AG04450 (cell line): ENCODE data around the gene TPBGL. TPM values are rescaled to one million over a fixed set of nuclear protein-coding genes. Genes with fewer than 3 reads are reported as not detected.

Experiments used
- CTCF ChIA-PET: fragments of 300-600, 350-600 bp; formaldehyde crosslinking; extraction: SDS; loops from one replicate; lab custom pipeline; 2022; ENCODE audit warnings: antibody characterized with exemption, inconsistent platforms; lab: Charles Lee
- POLR2A ChIA-PET: fragments of 350-600 bp; formaldehyde crosslinking; extraction: SDS; loops from one replicate; lab custom pipeline; 2021; ENCODE audit warnings: antibody characterized with exemption, inconsistent platforms; lab: Yijun Ruan, JAX
- DNase-seq: peaks from one replicate; pipeline ENCODE4 v3.0.0-alpha.2; 2011; ENCODE audit warnings: low read depth, low spot score
- H3K27ac ChIP-seq: one replicate; pipeline ENCODE4 v1.5.1; 2012; ENCODE audit warnings: low read depth, low read length, control low read depth
- H3K27me3 ChIP-seq: one replicate; pipeline ENCODE4 v1.6.0; 2012; ENCODE audit warnings: low read length; ENCODE audit not compliant: control insufficient read depth, insufficient read depth
- H3K4me3 ChIP-seq: 2 replicates; pipeline ENCODE4 v1.5.1; 2011; ENCODE audit warnings: mild to moderate bottlenecking, low read depth, low read length, control low read depth
- H3K9me3 ChIP-seq: 2 replicates; pipeline ENCODE4 v1.5.1; 2012; ENCODE audit warnings: low read length; ENCODE audit not compliant: control insufficient read depth, insufficient read depth
- CTCF ChIP-seq: IDR thresholded peaks from 2 replicates; pipeline ENCODE4 v1.5.1; 2011; ENCODE audit warnings: low read depth, low read length, control low read depth, inconsistent platforms
- polyA plus RNA-seq: library from polyadenylated mRNA; depleted of rRNA; stranded (reverse); fragments of >200 nt; gene quantifications from 2 replicates; pipeline ENCODE4 v1.2.3, GENCODE V29; 2011

The TPBGL gene
- polyA plus RNA-seq, 1 experiment, result not detected

GRCh38 chr11:75202195-75202594 lies 38.4 kb upstream of the TPBGL start:
- peaks cover 38% of the 10 kb centered on the region for H3K27me3 ChIP-seq
- CTCF ChIA-PET, result interaction anchor here (8.0 kb wide), 1 partner anchor 60 kb away, joined by 216 read pairs; no protein-coding TSS in a partner anchor
- no peak for TF ChIP-seq CTCF
- H3K27ac ChIP-seq, result no peak overlapping the region
- H3K4me3 ChIP-seq, result no peak overlapping the region
- POLR2A ChIA-PET, result no interaction called here
- no peaks in the 10 kb centered on the region for H3K9me3 ChIP-seq
- no peak for DNase-seq

DNA sequence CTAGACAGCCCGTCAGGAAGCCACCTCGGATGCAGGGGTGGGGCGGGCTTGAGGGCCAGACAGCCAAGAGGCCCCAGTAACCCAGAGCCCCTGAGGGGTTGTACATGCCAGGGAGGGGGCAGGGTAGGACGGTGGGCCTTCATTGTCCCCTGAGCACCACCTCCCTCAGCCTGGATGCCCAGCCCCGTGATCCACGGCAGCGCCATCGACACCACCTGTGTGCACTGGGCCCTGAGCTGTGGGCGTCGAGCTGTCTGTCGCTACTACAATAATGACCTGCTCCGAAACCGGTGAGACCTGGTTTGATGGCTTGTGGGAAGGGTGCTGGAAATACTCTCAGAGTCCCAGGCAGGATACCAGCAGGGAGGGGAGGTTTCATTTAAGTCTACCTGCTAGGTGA lies 37.4 kb upstream of the TPBGL start:
- H3K27me3 ChIP-seq, result peaks cover 38% of the 10 kb centered on the region
- POLR2A ChIA-PET, result no interaction called here

GRCh38 chr11:75203641-75204011 lies 36.9 kb upstream of the TPBGL start:
- POLR2A ChIA-PET, result no interaction called here
- Histone ChIP-seq H3K9me3 (no peaks in the 10 kb centered on the region), H3K4me3 (no peak overlapping the region), H3K27ac (no peak overlapping the region), H3K27me3 (peaks cover 40% of the 10 kb centered on the region)
- no peak for DNase-seq
- TF ChIP-seq CTCF, result no peak
- CTCF ChIA-PET, result interaction anchor here (0.7 to 8.0 kb wide), 9 partner anchors 11 to 275 kb away, joined by 6 to 216 read pairs (median 26); no protein-coding TSS in a partner anchor

More for the DNA sequence above, 37.4 kb upstream of the TPBGL start:
- CTCF ChIA-PET, result interaction anchor here (1.0 to 8.0 kb wide), 6 partner anchors 12 to 274 kb away, joined by 6 to 216 read pairs (median 64); no protein-coding TSS in a partner anchor
- TF ChIP-seq CTCF, result no peak
- H3K9me3 ChIP-seq, result no peaks in the 10 kb centered on the region
- DNase-seq, result no peak
- H3K27ac ChIP-seq, result no peak overlapping the region
- H3K4me3 ChIP-seq, result no peak overlapping the region

DNA sequence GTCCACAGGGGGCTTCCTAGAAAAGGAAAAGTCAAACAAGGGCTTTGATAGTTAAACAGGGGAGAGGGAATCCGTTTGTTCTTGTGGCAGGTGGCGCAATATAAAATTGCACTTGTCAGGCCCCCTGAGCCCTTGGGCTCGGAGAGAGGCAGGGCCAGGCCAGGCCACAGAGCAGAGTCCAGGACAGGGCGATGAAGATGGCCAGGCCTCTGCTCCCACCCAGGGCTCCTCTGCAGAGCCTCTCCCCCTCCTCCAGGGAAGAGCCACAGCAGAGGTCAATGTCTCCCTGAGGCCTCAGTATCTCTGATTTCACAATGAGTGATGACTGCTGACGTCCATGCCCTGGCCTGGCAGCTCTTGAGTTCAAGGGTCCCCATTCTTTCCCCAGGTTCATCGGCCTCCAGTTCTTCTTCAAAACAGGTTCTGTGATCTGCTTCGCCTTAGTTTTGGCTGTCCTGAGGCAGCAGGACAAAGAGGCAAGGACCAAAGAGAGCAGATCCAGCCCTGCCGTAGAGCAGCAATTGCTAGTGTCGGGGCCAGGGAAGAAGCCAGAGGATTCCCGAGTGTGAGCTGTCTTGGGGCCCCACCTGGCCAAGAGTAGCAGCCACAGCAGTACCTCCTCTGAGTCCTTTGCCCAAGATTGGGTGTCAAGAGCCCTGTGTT lies 36.4 kb upstream of the TPBGL start:
- peaks cover 40% of the 10 kb centered on the region for H3K27me3 ChIP-seq
- H3K4me3 ChIP-seq, result no peak overlapping the region
- CTCF ChIA-PET, result interaction anchor here (0.6 to 8.0 kb wide), 48 partner anchors 8 to 434 kb away, joined by 3 to 216 read pairs (median 4); partner anchors contain the start of genes NEU3 and SLCO2B1
- TF ChIP-seq CTCF, result no peak
- POLR2A ChIA-PET, result no interaction called here
- H3K27ac ChIP-seq, result no peak overlapping the region
- H3K9me3 ChIP-seq, result no peaks in the 10 kb centered on the region
- no peak for DNase-seq

- Histone ChIP-seq H3K9me3 (no peaks in the 10 kb centered on the region), H3K4me3 (no peak overlapping the region), H3K27ac (no peak overlapping the region), H3K27me3 (peaks cover 41% of the 10 kb centered on the region)
- ChIA-PET POLR2A (no interaction called here), CTCF (interaction anchor here (0.6 to 8.0 kb wide), 53 partner anchors 9 to 930 kb away, joined by 3 to 216 read pairs (median 4); partner anchors contain the start of genes NEU3 and SLCO2B1)
- peak; percentile 95 for TF ChIP-seq CTCF
- DNase-seq, result peak; percentile 53
Measured at GRCh38 chr11:75204685-75205563, 35.6 kb upstream of the TPBGL start.
